BE2C (cell line): ENCODE data around the gene GNAO1.

ENCODE experiments used
- DNase-seq: peaks from one replicate; pipeline ENCODE4 v3.0.0-alpha.2; 2020
- H3K27me3 ChIP-seq: fragments of 250-450 bp; sonication (Bioruptor Pico); 2 replicates; pipeline ENCODE4 v1.5.1; 2020; ENCODE audit warnings: mild to moderate bottlenecking
- H3K36me3 ChIP-seq: fragments of 250-450 bp; sonication (Bioruptor Pico); 2 replicates; pipeline ENCODE4 v1.5.1; 2020; ENCODE audit warnings: mild to moderate bottlenecking
- H3K4me1 ChIP-seq: fragments of 250-450 bp; sonication (Bioruptor Pico); 2 replicates; pipeline ENCODE4 v1.5.1; 2020
- H3K4me3 ChIP-seq: 2 replicates; pipeline ENCODE4 v1.5.1; 2011; ENCODE audit warnings: low read depth, low read length
- H3K9me3 ChIP-seq: fragments of 250-450 bp; sonication (Bioruptor Pico); 2 replicates; pipeline ENCODE4 v1.5.1; 2020
- CTCF ChIP-seq: IDR thresholded peaks from 2 replicates; pipeline ENCODE4 v1.5.1; 2012; ENCODE audit warnings: mild to moderate bottlenecking, low read depth, low read length

Gene GNAO1

DNA sequence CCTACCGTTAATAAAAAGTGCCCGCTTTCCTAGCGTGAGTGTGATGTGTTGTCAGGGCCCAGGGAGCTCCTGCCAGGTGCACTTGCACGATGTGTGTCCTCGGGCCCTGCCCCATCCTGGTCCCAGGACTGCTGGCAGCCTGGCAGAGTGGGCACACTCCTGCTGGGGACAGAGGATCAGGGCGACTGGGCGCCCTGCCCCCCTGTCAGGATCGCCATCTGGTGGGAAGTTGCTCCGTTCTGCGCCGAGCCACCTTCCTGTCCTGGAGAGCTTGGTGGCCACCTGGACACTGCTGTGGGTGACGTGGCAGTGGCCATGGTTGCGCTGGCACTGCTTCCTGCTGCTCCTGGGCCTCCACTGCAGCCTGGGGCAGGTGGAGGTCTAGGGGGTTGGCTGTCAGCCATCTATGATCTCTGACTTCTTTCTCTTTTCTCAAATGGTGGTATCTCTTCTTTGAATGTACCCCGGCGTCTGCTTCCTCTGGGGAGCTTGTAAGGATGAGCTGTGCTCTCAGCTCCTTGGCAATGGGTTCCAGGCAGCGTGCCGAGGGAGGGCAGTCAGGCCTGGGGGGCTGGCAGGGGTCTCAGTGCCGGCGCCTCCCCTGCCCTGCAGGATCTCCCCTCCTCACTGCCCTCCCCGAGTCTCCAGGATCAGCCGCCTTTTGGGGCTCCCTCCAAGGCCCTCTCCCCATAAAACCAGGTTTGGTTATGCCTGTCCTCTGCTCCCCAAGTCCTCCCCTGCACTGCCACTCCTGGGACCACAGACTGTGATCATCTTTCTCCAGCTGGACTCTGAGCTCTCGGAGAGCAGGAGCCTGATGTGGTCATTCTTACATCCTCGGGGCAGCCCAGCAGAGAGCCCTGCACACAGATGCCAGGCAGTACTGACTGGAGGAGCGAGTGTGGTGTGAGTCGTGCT lies 157.1 kb downstream of the GNAO1 start:
- Histone ChIP-seq H3K36me3 (peaks cover 67% of the 10 kb centered on the region), H3K4me1 (0 out of 2 replicates have a peak, but pooled peaks cover 3% of the 10 kb centered on the region), H3K4me3 (no peak overlapping the region), H3K9me3 (no peaks in the 10 kb centered on the region), H3K27me3 (no peaks in the 10 kb centered on the region)
- TF ChIP-seq CTCF, result no peak
- DNase-seq, result no peak

GRCh38 chr16:56349086-56349415 lies 157.8 kb downstream of the GNAO1 start:
- Histone ChIP-seq H3K9me3 (no peaks in the 10 kb centered on the region), H3K36me3 (peaks cover 61% of the 10 kb centered on the region)
- TF ChIP-seq CTCF, result no peak

DNA sequence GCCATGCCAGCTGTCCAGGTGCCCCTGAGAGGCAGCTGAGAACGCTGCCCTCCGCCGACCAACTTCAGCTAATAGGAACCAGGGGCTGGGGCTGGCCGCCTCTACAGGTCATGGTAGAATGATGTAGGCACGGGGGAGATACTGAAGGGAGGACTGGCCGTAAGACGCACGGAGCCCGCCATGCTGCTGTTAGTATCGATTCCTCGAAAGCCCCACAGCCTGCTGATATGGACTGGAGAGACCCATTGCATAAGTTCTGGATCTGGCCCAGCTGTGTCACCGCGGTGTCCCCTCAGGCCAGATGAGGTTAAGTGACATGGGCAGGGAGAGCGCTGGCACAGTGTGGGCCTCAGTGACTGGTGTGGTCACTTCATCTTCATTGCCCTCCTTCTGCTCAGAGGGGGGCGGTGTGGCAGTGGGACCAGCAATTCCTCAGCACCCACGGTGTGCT lies 158.4 kb downstream of the GNAO1 start:
- H3K27me3 ChIP-seq, result no peaks in the 10 kb centered on the region
- DNase-seq, result peak; percentile 15
- TF ChIP-seq CTCF, result no peak
- H3K4me3 ChIP-seq, result no peak overlapping the region
- H3K4me1 ChIP-seq, result 0 out of 2 replicates have a peak, but pooled peaks cover 3% of the 10 kb centered on the region
- H3K36me3 ChIP-seq, result peaks cover 54% of the 10 kb centered on the region
- H3K9me3 ChIP-seq, result no peaks in the 10 kb centered on the region

More at GRCh38 chr16:56349086-56349415, 157.8 kb downstream of the GNAO1 start:
- no peak for DNase-seq
- no peaks in the 10 kb centered on the region for H3K27me3 ChIP-seq
- H3K4me3 ChIP-seq, result no peak overlapping the region
- 0 out of 2 replicates have a peak, but pooled peaks cover 3% of the 10 kb centered on the region for H3K4me1 ChIP-seq

GRCh38 chr16:56350491-56351405 lies 159.5 kb downstream of the GNAO1 start:
- no peak for TF ChIP-seq CTCF
- peaks cover 44% of the 10 kb centered on the region for H3K36me3 ChIP-seq
- no peak overlapping the region for H3K4me3 ChIP-seq
- no peaks in the 10 kb centered on the region for H3K27me3 ChIP-seq
- H3K4me1 ChIP-seq, result 0 out of 2 replicates have a peak, but pooled peaks cover 3% of the 10 kb centered on the region
- peak; percentile 10 for DNase-seq
- no peaks in the 10 kb centered on the region for H3K9me3 ChIP-seq

- no peak overlapping the region for H3K4me3 ChIP-seq
- H3K9me3 ChIP-seq, result no peaks in the 10 kb centered on the region
- H3K4me1 ChIP-seq, result peaks cover 7% of the 10 kb centered on the region; the same call in 1 of the 2 replicates
- TF ChIP-seq CTCF, result no peak
- no peaks in the 10 kb centered on the region for H3K27me3 ChIP-seq
- H3K36me3 ChIP-seq, result peaks cover 37% of the 10 kb centered on the region
- peak; percentile 8 for DNase-seq
Measured at GRCh38 chr16:56351481-56351880, 160.2 kb downstream of the GNAO1 start.
